HepG2 (cell line): Measurements from ENCODE around the gene RPS6KL1. TPM values are rescaled to one million over a fixed set of nuclear protein-coding genes. Genes with fewer than 3 reads are reported as not detected.

Experiments
- ATAC-seq: fragments of 200-7000 bp; cut with Tn5 transposase; 3 replicates; pipeline ENCODE4 v1.9.1; 2020; ENCODE audit warnings: mild to moderate bottlenecking, moderate library complexity
- BruUV-seq: library from RNA; stranded (reverse); fragments of 400-500 nt; replicated peaks from 2 replicates; lab custom pipeline; 2021; lab: Mats Ljungman, UMichigan
- CTCF ChIA-PET: fragments of 300-600 bp; formaldehyde crosslinking; extraction: SDS; loops from one replicate; lab custom pipeline; 2021; ENCODE audit warnings: low total read pairs, inconsistent platforms, low intra/inter-chr PET ratio; lab: Yijun Ruan, JAX
- POLR2A ChIA-PET: fragments of 350-600 bp; sonication (Branson Sonifier 250); formaldehyde crosslinking; loops from one replicate; lab custom pipeline; 2020; ENCODE audit warnings: antibody characterized with exemption, inconsistent platforms; lab: Yijun Ruan, JAX
- DNase-seq: peaks from one replicate; pipeline ENCODE4 v3.0.0-alpha.2; 2015; ENCODE audit warnings: low spot score
- FAIRE-seq: peaks from 3 replicates; lab custom pipeline; 2011; peaks lifted over from hg19 to GRCh38; lab: Jason Lieb, UNC
- H2AFZ ChIP-seq: one replicate; pipeline ENCODE4 v1.6.1; 2011; ENCODE audit warnings: low read length, inconsistent platforms
- H3K27ac ChIP-seq: fragments of 300-600 bp; 3 replicates; pipeline ENCODE4 v1.8.0; 2011; ENCODE audit warnings: mixed run types, mild to moderate bottlenecking, mixed read lengths, low read length, inconsistent platforms; ENCODE audit not compliant: insufficient read depth; ENCODE audit errors: extremely low read length
- H3K27me3 ChIP-seq, 2 experiments: fragments of 200-600 bp in 1 of 2; 2 replicates in 1 of 2; 3 replicates in 1 of 2; pipeline versions ENCODE4 v1.6.0 to v1.8.0; 2011; ENCODE audit warnings: low read length in 2 of 2, mild to moderate bottlenecking in 2 of 2, moderate library complexity in 2 of 2, inconsistent platforms in 1 of 2; ENCODE audit not compliant: insufficient read depth in 2 of 2, control insufficient read depth in 1 of 2
- H3K36me3 ChIP-seq, 2 experiments: fragments of 200-600 bp in 1 of 2; replicated peaks in 1 of 2; 2 replicates in 1 of 2; 3 replicates in 1 of 2; pipeline versions ENCODE4 v1.5.1 to v1.8.0; 2011; ENCODE audit warnings: low read length in 2 of 2, inconsistent platforms in 1 of 2; ENCODE audit not compliant: insufficient read depth in 2 of 2, control insufficient read depth in 1 of 2
- H3K4me1 ChIP-seq: 2 replicates; pipeline ENCODE4 v1.5.1; 2012; ENCODE audit warnings: low read length, inconsistent platforms; ENCODE audit not compliant: insufficient read depth
- H3K4me2 ChIP-seq: 2 replicates; pipeline ENCODE4 v1.6.0; 2011; ENCODE audit warnings: low read depth, low read length, inconsistent platforms
- H3K4me3 ChIP-seq, 3 experiments: fragments of 200-600 bp in 1 of 3; sonication (generic), shearing (Covaris generic) in 1 of 3; replicated peaks in 1 of 3; 2 replicates each; pipeline ENCODE4 v1.5.1; 2011 to 2016; ENCODE audit warnings: low read length in 3 of 3, inconsistent platforms in 2 of 3, low read depth in 2 of 3, mild to moderate bottlenecking in 2 of 3, control low read depth in 1 of 3, mixed read lengths in 1 of 3; ENCODE audit not compliant: insufficient read depth in 1 of 3
- H3K79me2 ChIP-seq: one replicate; pipeline ENCODE4 v1.6.1; 2011; ENCODE audit warnings: low read length, inconsistent platforms; ENCODE audit not compliant: insufficient read depth
- H3K9ac ChIP-seq: 2 replicates; pipeline ENCODE4 v1.6.0; 2011; ENCODE audit warnings: mild to moderate bottlenecking, low read depth, low read length, inconsistent platforms; ENCODE audit not compliant: insufficient read depth
- H3K9me3 ChIP-seq: 2 replicates; pipeline ENCODE4 v1.5.1; 2012; ENCODE audit warnings: mild to moderate bottlenecking, low read length
- H4K20me1 ChIP-seq: 2 replicates; pipeline ENCODE4 v1.6.0; 2011; ENCODE audit warnings: inconsistent platforms, mild to moderate bottlenecking, low read length, moderate library complexity; ENCODE audit not compliant: insufficient read depth
- ATF7 ChIP-seq, 2 experiments: fragments of 450-650 bp in 1 of 2; sonication (generic) in 1 of 2; formaldehyde crosslinking in 1 of 2; IDR thresholded peaks; 2 replicates each; pipeline versions ENCODE4 v1.4.0 to v1.6.1; 2016 to 2020; ENCODE audit warnings: antibody characterized with exemption in 1 of 2, mild to moderate bottlenecking in 1 of 2, missing genetic modification reagents in 1 of 2
- CBFB ChIP-seq: sonication (generic); formaldehyde crosslinking; IDR thresholded peaks from 2 replicates; pipeline ENCODE4 v1.4.0; 2020; ENCODE audit warnings: missing genetic modification reagents
- ELF4 ChIP-seq: sonication (generic); formaldehyde crosslinking; IDR thresholded peaks from 2 replicates; pipeline ENCODE4 v1.5.0; 2020; ENCODE audit warnings: missing genetic modification reagents, mild to moderate bottlenecking, moderate library complexity, borderline replicate concordance
- IRF2 ChIP-seq: IDR thresholded peaks from 2 replicates; pipeline ENCODE4 v1.6.1; 2018; ENCODE audit warnings: missing genetic modification reagents, missing compliant biosample characterization
- KLF12 ChIP-seq: sonication (generic); formaldehyde crosslinking; IDR thresholded peaks from 2 replicates; pipeline ENCODE4 v1.4.0; 2020; ENCODE audit warnings: missing genetic modification reagents, borderline replicate concordance
- MED8 ChIP-seq: sonication (generic); formaldehyde crosslinking; IDR thresholded peaks from 2 replicates; pipeline ENCODE4 v1.8.1; 2023; ENCODE audit warnings: mild to moderate bottlenecking, missing genetic modification reagents; ENCODE audit not compliant: insufficient replicate concordance
- NCOA5 ChIP-seq: sonication (generic); formaldehyde crosslinking; IDR thresholded peaks from 2 replicates; pipeline ENCODE4 v1.4.0; 2020; ENCODE audit warnings: missing genetic modification reagents
- RCOR2 ChIP-seq: IDR thresholded peaks from 2 replicates; pipeline ENCODE4 v1.6.1; 2016; ENCODE audit warnings: missing biosample characterization, missing genetic modification reagents
- ZNF17 ChIP-seq: sonication (generic); formaldehyde crosslinking; IDR thresholded peaks from 2 replicates; pipeline ENCODE4 v1.5.0; 2020; ENCODE audit warnings: mild to moderate bottlenecking, missing genetic modification reagents
- ZNF547 ChIP-seq: sonication (generic); formaldehyde crosslinking; IDR thresholded peaks from 2 replicates; pipeline ENCODE4 v1.5.1; 2020; ENCODE audit warnings: mild to moderate bottlenecking, missing genetic modification reagents
- ZNF569 ChIP-seq: sonication (generic); formaldehyde crosslinking; IDR thresholded peaks from 2 replicates; pipeline ENCODE4 v1.5.0; 2020; ENCODE audit warnings: mild to moderate bottlenecking, missing genetic modification reagents, moderate library complexity, borderline replicate concordance
- ZNF713 ChIP-seq: sonication (generic); formaldehyde crosslinking; IDR thresholded peaks from 2 replicates; pipeline ENCODE4 v1.4.0; 2020; ENCODE audit warnings: mild to moderate bottlenecking, missing genetic modification reagents
- ZNF768 ChIP-seq: sonication (generic); formaldehyde crosslinking; IDR thresholded peaks from 2 replicates; pipeline ENCODE4 v1.4.0; 2020; ENCODE audit warnings: missing genetic modification reagents
- ZNF777 ChIP-seq: sonication (generic); formaldehyde crosslinking; IDR thresholded peaks from 2 replicates; pipeline ENCODE4 v1.4.0; 2020; ENCODE audit warnings: missing genetic modification reagents
- WGBS: methylation state at CpG from one replicate; pipeline ENCODE4 v1.1.6; 2017; ENCODE audit warnings: low lambda C conversion rate; 5-methylcytosine and 5-hydroxymethylcytosine counted together
- in situ Hi-C: cut with HindIII; loops from 2 replicates; pipeline ENCODE4 v1.10.0; 2017; ENCODE audit warnings: low pct_unique_long_range_greater_than_20kb; ENCODE audit not compliant: extremely low pct_ligation_motif_present
- intact Hi-C: fragments of 100-400 bp; cut with micrococcal nuclease; formaldehyde crosslinking; loops from one replicate; pipeline ENCODE4 v1.10.0; 2022; ENCODE audit not compliant: unreplicated experiment
- polyA plus RNA-seq, 8 experiments: library from polyadenylated mRNA; depleted of rRNA in 3 of 8; stranded (reverse) in 7 of 8; unstranded in 1 of 8; fragments of >200 nt; fragmentation: Illumina TruSeq in 4 of 8; extraction: Trizol in 4 of 8; gene quantifications; 2 replicates each; pipeline versions ENCODE4 v1.2.1 to v1.2.3, GENCODE V29; 2011 to 2016; ENCODE audit warnings: low read depth in 4 of 8, missing spikeins in 1 of 8, mixed read lengths in 1 of 8; ENCODE audit not compliant: insufficient read depth in 1 of 8
- total RNA-seq, 5 experiments: library from RNA; depleted of rRNA; stranded (reverse); fragments of >200 nt; fragmentation: Illumina TruSeq; extraction: Trizol; gene quantifications; 2 replicates each; pipeline ENCODE4 v1.2.3, GENCODE V29; 2016; ENCODE audit warnings: low read depth in 1 of 5
- TF ChIP-seq, protein P1 (sequence below): sonication (generic); formaldehyde crosslinking; IDR thresholded peaks from 2 replicates; pipeline ENCODE4 v1.5.1; 2020; ENCODE audit warnings: mild to moderate bottlenecking, moderate library complexity, missing genetic modification reagents

Gene RPS6KL1
- total and polyA plus RNA-seq, 2 of the 13 experiments (the other 11 are each of a cell fraction or from before 2014, with no cell fraction given): 6.5 to 11.5 TPM

DNA sequence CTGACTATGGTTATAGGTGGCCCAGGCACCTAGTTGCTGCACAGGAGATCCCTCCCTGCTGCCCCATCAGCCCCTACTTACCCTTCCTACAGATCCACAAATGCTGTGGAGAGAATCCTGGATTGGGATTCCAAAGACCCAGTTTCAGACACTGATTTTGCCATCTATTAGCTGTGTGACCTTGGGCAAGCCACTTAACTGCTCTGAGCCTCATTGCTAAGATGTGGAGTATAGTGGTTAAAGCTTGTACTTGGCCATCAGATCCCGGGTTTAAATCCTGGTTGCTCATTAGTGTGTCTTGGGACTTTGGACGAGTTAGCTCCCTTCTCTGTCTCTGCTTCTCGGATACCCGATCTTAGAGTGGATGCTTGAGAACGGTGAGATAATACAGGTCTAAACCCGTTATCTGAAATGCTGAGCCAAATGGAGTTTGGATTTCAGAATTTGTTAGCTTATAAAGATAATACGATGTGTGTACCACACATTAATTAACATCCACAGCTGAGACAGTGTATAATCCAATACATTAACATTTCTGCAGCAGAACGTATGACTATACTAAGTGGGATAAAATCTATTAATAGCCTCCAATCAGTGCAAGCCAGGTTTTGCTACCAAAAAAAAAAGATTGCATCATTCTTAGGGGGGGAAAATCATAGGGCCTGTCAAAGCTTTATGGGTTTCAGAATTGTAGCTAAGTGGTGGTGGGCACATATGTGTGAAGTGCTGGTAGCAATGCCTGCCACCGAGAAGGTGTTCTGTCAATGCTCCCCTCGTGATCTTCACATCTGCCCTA lies 63.1 kb downstream of the RPS6KL1 start:
- Histone ChIP-seq H4K20me1 (no peaks in the 10 kb centered on the region), H3K4me3 (no peak overlapping the region), H3K9ac (no peak overlapping the region), H2AFZ (no peak overlapping the region), H3K36me3 (no peaks in the 10 kb centered on the region; a peak in 1 of 5 replicates), H3K79me2 (no peaks in the 10 kb centered on the region), H3K4me1 (no peaks in the 10 kb centered on the region), H3K27me3 (0 out of 5 replicates have a peak, but pooled peaks cover 0 to 2% of the 10 kb centered on the region in 2 experiments), H3K27ac (no peak overlapping the region), H3K4me2 (no peak overlapping the region), H3K9me3 (no peaks in the 10 kb centered on the region)
- 54% methylated on average over 7 of the region's 10 CpGs for WGBS
- ChIA-PET CTCF (interaction anchor here (1.1 to 2.5 kb wide), 2 partner anchors 19 to 46 kb away, joined by 5 to 47 read pairs; no protein-coding TSS in a partner anchor), POLR2A (no interaction called here)
- in situ Hi-C loops (loop anchor here (5.0 kb wide), 1 partner anchor 47 kb away; no protein-coding TSS in a partner anchor), intact Hi-C loops (no loop called here)
- ATAC-seq: no peak
- TF ChIP-seq ZNF777 (CRISPR knock-in tag): no peak
- TF ChIP-seq ZNF768 (CRISPR knock-in tag): peak; percentile 56; the same call in 1 of the 2 replicates
- TF ChIP-seq ATF7 (IDR thresholded peaks at IDR 0.05): peak; percentile 44; the same call in 1 of the 2 replicates
- TF ChIP-seq ATF7 (CRISPR knock-in tag; IDR thresholded peaks at IDR 0.05): no peak
- TF ChIP-seq IRF2 (CRISPR knock-in tag): no peak
- TF ChIP-seq RCOR2 (CRISPR knock-in tag): no peak
- no peak for FAIRE-seq
- no TSS peak for BruUV-seq
- no peak for DNase-seq

DNA sequence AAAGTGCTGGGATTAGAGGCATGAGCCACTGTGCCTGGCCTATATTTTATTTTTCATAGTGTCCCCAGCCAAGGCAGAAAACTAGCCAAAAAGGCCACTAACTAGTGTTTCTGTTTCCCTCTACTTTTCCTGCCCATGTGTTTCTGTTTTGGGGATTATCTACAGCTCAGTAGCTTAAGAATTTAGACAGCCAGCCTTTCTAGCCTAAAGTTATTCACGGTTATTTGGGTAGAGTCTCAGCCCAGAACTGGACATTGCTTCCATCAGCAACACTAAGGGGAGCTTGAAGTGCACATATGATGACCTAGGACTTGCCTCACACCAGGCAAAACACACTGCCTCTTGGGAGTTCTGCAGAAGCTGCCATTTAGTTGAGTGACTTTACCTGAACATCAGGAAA lies 65.0 kb downstream of the RPS6KL1 start:
- H3K4me3 ChIP-seq: no peak overlapping the region
- H2AFZ ChIP-seq: no peak overlapping the region
- no peaks in the 10 kb centered on the region; a peak in 1 of 5 replicates for H3K36me3 ChIP-seq
- CTCF ChIA-PET: no interaction called here
- 50% methylated on average over 1 of the region's 1 CpG for WGBS
- H3K9me3 ChIP-seq: no peaks in the 10 kb centered on the region
- ATAC-seq (no peak), DNase-seq (no peak), FAIRE-seq (no peak)
- POLR2A ChIA-PET: no interaction called here
- H3K9ac ChIP-seq: no peak overlapping the region
- no peaks in the 10 kb centered on the region for H3K4me1 ChIP-seq
- H3K27me3 ChIP-seq: no peaks in the 10 kb centered on the region
- intact Hi-C loops (no loop called here), in situ Hi-C loops (no loop called here)
- BruUV-seq: no TSS peak
- H3K27ac ChIP-seq: no peak overlapping the region
- no peaks in the 10 kb centered on the region for H4K20me1 ChIP-seq
- no peak overlapping the region for H3K4me2 ChIP-seq
- H3K79me2 ChIP-seq: no peaks in the 10 kb centered on the region
- TF ChIP-seq MED8 (CRISPR knock-in tag) (no peak), ZNF713 (CRISPR knock-in tag) (no peak), NCOA5 (CRISPR knock-in tag) (no peak), ZNF17 (CRISPR knock-in tag) (no peak), ELF4 (CRISPR knock-in tag) (no peak), KLF12 (no peak), ZNF547 (CRISPR knock-in tag) (no peak), CBFB (CRISPR knock-in tag) (no peak), ZNF569 (CRISPR knock-in tag) (no peak)
- TF ChIP-seq, protein P1, sequence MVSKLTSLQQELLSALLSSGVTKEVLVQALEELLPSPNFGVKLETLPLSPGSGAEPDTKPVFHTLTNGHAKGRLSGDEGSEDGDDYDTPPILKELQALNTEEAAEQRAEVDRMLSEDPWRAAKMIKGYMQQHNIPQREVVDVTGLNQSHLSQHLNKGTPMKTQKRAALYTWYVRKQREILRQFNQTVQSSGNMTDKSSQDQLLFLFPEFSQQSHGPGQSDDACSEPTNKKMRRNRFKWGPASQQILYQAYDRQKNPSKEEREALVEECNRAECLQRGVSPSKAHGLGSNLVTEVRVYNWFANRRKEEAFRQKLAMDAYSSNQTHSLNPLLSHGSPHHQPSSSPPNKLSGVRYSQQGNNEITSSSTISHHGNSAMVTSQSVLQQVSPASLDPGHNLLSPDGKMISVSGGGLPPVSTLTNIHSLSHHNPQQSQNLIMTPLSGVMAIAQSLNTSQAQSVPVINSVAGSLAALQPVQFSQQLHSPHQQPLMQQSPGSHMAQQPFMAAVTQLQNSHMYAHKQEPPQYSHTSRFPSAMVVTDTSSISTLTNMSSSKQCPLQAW (CRISPR knock-in tag): no peak
